ENCODE measurements around the gene HDAC11. TPM values are rescaled to one million over a fixed set of nuclear protein-coding genes. Genes with fewer than 3 reads are reported as not detected.

Gene HDAC11
- total and polyA plus RNA-seq, 8 donors: 14.0 to 22.0 (median 20.8) TPM

DNA sequence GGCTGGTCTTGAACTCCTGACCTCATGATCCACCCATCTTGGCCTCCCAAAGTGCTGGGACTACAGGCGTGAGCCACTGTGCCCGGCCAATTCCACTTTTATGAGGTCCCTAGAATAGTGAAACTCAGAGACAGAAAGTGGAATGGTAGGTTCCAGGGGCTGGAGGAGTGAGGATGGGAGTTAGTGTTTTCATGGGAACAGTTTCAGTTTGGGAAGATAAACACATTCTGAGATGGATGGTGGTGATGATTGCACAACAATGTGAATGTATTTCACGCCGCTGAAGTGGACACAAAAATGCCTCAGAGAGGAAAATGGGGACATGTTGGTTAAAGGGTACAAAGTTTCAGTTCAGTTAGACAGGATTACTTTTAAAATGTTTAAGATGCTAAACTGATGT, 22.5 kb upstream of the HDAC11 start:
- Histone ChIP-seq H3K9me3 (no peaks in the 10 kb centered on the region), H3K36me3 (no peaks in the 10 kb centered on the region), H3K27ac (no peak overlapping the region), H3K4me1 (peaks cover 1 to 2% of the 10 kb centered on the region in 2 donors), H3K27me3 (peaks cover 0 to 5% of the 10 kb centered on the region in 2 donors), H3K4me3 (no peak overlapping the region)
- no peak for ATAC-seq
- no peak for DNase-seq
- intact Hi-C loops (cut with DNase I): no loop called here
- TF ChIP-seq CTCF (IDR thresholded peaks at IDR 0.05): no peak

DNA sequence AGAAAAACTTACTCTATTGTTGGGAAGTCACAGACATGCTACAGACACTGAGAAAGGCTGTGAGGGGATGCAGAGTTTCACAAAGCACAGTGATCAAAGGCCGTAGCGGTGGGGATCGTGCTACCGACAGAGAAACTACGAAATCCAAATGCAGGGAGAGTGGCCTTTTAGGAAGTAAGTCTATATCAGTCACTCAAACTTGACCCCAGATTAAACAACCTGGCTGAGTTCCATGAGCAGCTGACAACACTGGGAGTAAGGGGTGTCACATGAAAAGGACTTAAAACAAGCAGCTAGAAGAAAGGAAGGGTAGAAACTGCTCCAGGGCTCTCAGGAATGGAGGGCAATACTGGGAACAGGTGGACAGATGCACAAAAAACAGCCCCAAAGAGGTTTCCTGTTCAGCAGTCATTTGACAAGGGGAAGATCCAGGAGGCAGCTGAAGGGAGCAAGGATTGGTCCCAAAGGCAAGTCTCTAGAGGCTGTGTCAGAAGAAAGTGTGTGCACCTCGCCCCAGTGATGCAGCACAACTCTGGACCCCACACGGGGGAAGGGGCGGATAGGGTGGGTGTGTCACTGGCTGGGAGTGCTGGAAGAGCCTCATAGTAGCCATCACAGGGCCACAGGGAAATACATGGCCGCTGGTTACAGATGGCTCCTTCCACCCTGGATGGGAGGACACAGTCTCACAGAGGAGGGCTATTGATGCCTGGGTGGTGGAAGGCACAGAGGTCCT, 20.3 kb upstream of the HDAC11 start:
- Histone ChIP-seq H3K9me3 (no peaks in the 10 kb centered on the region), H3K36me3 (no peaks in the 10 kb centered on the region), H3K4me1 (no peaks in the 10 kb centered on the region), H3K27me3 (peaks cover 0 to 5% of the 10 kb centered on the region in 2 donors), H3K27ac (no peak overlapping the region), H3K4me3 (no peak overlapping the region)
- intact Hi-C loops (cut with DNase I): no loop called here
- TF ChIP-seq CTCF (IDR thresholded peaks at IDR 0.05): no peak
- DNase-seq: no peak
- no peak for ATAC-seq

DNA sequence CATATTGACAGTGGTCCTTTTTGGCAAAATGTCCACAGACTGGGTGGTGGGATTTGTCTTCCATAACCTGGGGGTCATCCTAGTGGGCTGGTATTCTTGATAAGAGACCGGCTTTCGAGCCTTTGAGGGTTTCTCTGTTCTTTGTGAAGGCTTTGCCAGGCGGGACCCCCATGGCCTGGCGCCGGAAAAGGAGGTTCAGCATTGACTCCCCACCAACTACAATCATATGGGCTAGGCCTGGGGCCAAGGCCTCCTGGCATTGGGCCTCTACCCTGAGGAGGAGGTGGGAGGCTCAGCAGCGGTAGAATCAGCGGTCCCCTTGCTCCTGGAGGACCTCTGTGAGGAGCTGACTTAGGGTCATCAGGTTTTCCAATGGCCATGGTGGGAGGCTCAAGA, 19.8 kb upstream of the HDAC11 start:
- Histone ChIP-seq H3K4me3 (no peak overlapping the region), H3K27ac (no peak overlapping the region), H3K4me1 (no peaks in the 10 kb centered on the region), H3K9me3 (no peaks in the 10 kb centered on the region), H3K27me3 (peaks cover 0 to 10% of the 10 kb centered on the region in 2 donors), H3K36me3 (no peaks in the 10 kb centered on the region)
- intact Hi-C loops (cut with DNase I): no loop called here
- DNase-seq (no peak), ATAC-seq (no peak)
- TF ChIP-seq CTCF (IDR thresholded peaks at IDR 0.05): no peak

DNA sequence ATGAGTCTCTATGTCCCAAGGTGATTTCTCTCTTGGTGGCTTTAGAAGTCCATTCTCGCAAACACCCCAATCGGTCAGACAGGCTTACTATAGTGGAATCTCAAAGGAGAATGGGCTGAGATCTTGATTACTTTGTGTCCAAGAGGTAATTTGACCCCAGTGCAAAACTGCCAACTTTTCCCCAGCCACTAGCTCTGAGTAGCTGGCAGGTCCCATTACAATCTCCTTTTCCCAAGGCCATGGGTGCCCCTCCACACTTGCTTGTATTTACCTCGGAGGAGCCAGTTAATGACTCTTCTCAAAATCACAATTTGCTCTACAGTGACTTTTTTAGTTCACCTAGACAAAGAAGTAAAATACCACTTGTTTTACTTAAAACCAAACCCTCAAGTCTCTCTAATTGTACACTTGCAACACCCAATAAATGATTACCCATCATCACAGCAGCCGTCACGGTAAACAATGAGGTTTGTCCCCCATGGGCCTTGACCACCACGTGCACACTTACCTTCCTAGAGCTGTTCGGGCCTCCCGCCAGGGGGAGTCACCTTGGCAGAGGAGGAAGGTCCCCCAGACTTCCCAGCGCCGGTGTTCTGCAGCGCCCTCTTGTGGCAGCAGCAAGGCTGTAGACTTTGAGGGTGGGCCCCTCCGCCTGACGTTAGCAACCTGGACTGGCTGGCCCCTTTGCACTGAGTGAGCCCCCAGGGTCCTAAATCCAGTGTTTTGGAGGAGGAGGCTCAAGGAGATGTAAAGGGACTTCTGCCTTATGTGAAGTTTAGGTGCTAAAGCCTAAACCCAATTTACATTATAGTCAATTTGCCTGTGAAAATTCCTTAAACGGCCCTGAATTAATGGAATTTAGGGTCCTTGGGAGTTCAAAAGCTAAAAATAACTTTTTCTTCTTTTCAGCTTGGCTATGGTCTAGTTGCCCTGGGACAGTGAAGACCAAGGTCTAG, 18.7 kb upstream of the HDAC11 start:
- intact Hi-C loops (cut with DNase I): no loop called here
- H3K27me3 ChIP-seq: peaks cover 0 to 11% of the 10 kb centered on the region in 2 donors
- no peak overlapping the region for H3K4me3 ChIP-seq
- TF ChIP-seq CTCF (IDR thresholded peaks at IDR 0.05): peak; percentile 37 to 52
- H3K9me3 ChIP-seq: no peaks in the 10 kb centered on the region
- no peak overlapping the region for H3K27ac ChIP-seq
- DNase-seq (peak in 2 of 4 donors; percentile 54 to 84), ATAC-seq (peak; percentile 79)
- H3K4me1 ChIP-seq: no peaks in the 10 kb centered on the region
- no peaks in the 10 kb centered on the region for H3K36me3 ChIP-seq

GRCh38 chr3:13462125-13462629, 17.9 kb upstream of the HDAC11 start:
- Histone ChIP-seq H3K4me3 (no peak overlapping the region), H3K27ac (no peak overlapping the region), H3K27me3 (peaks cover 0 to 11% of the 10 kb centered on the region in 2 donors), H3K9me3 (no peaks in the 10 kb centered on the region), H3K36me3 (no peaks in the 10 kb centered on the region), H3K4me1 (no peaks in the 10 kb centered on the region)
- intact Hi-C loops (cut with DNase I): no loop called here
- ATAC-seq: no peak
- DNase-seq: no peak
- TF ChIP-seq CTCF (IDR thresholded peaks at IDR 0.05): no peak
